GM19035 (cell line): ENCODE data around the gene SYT9.

Experiments used
- ATAC-seq: cut with Tn5 transposase; IDR thresholded peaks from one replicate; pipeline ENCODE4 v1.9.1; 2021; ENCODE audit not compliant: unreplicated experiment

The SYT9 gene

GRCh38 chr11:7422544-7423331, 171.0 kb downstream of the SYT9 start:
- ATAC-seq: peak; percentile 62

- no peak for ATAC-seq
Measured at GRCh38 chr11:7423946-7424345, 172.2 kb downstream of the SYT9 start.

- ATAC-seq: no peak
Measured at GRCh38 chr11:7427733-7428132, 176.0 kb downstream of the SYT9 start.

GRCh38 chr11:7428196-7428595, 176.5 kb downstream of the SYT9 start:
- no peak for ATAC-seq

- no peak for ATAC-seq
Measured at GRCh38 chr11:7430496-7430895, 178.8 kb downstream of the SYT9 start.

- ATAC-seq: no peak
Measured at GRCh38 chr11:7435176-7435575, 183.5 kb downstream of the SYT9 start.

GRCh38 chr11:7436146-7436545, 184.4 kb downstream of the SYT9 start:
- no peak for ATAC-seq

GRCh38 chr11:7436657-7437056, 185.0 kb downstream of the SYT9 start:
- peak; percentile 85 for ATAC-seq

GRCh38 chr11:7437696-7438095, 186.0 kb downstream of the SYT9 start:
- ATAC-seq: no peak

- ATAC-seq: no peak
Measured at GRCh38 chr11:7439746-7440320, 188.1 kb downstream of the SYT9 start.

- ATAC-seq: peak; percentile 90
Measured at GRCh38 chr11:7442588-7443215, 191.0 kb downstream of the SYT9 start.

GRCh38 chr11:7444091-7444981, 192.6 kb downstream of the SYT9 start:
- no peak for ATAC-seq

- ATAC-seq: no peak
Measured at GRCh38 chr11:7445564-7445963, 193.9 kb downstream of the SYT9 start.

GRCh38 chr11:7448201-7448600, 196.5 kb downstream of the SYT9 start:
- no peak for ATAC-seq

- ATAC-seq: no peak
Measured at GRCh38 chr11:7449211-7449840, 197.6 kb downstream of the SYT9 start.

- no peak for ATAC-seq
Measured at GRCh38 chr11:7449841-7450214, 198.1 kb downstream of the SYT9 start.

GRCh38 chr11:7450836-7451235, 199.1 kb downstream of the SYT9 start:
- no peak for ATAC-seq

GRCh38 chr11:7451520-7451919, 199.8 kb downstream of the SYT9 start:
- ATAC-seq: no peak

- ATAC-seq: no peak
Measured at GRCh38 chr11:7451952-7452494, 200.3 kb downstream of the SYT9 start.

GRCh38 chr11:7454854-7455253, 203.2 kb downstream of the SYT9 start:
- no peak for ATAC-seq

GRCh38 chr11:7457211-7457610, 205.5 kb downstream of the SYT9 start:
- ATAC-seq: no peak
